Breast epithelium (tissue), 3 donors: Measurements from ENCODE around the gene APBA1.

ENCODE experiments used
- CTCF ChIP-seq, 3 donors: fragments of 450-650 bp; IDR thresholded peaks; one replicate each; pipeline ENCODE4 v1.5.1; 2016 to 2017; ENCODE audit warnings: antibody characterized with exemption in 3 of 3, mild to moderate bottlenecking in 3 of 3, moderate library complexity in 3 of 3
- POLR2A ChIP-seq: fragments of 450-650 bp; IDR thresholded peaks from one replicate; pipeline ENCODE4 v1.6.1; 2016; ENCODE audit warnings: antibody characterized with exemption, mild to moderate bottlenecking, moderate library complexity
- POLR2AphosphoS5 ChIP-seq, 3 donors: sonication (generic); formaldehyde crosslinking; IDR thresholded peaks; one replicate each; pipeline ENCODE4 v1.6.1; 2017; ENCODE audit warnings: antibody characterized with exemption in 3 of 3

- TF ChIP-seq POLR2A (no peak), POLR2AphosphoS5 (IDR thresholded peaks at IDR 0.05) (no peak), CTCF (IDR thresholded peaks at IDR 0.05) (no peak)
Observed at GRCh38 chr9:69483886-69484422, 188.2 kb downstream of the APBA1 start.
